ENCODE results near the gene TDRD1. TPM values are rescaled to one million over a fixed set of nuclear protein-coding genes. Genes with fewer than 3 reads are reported as not detected.

Gene TDRD1
- total and polyA plus RNA-seq, 9 of the 15 experiments (the other 6 are each of a cell fraction or from before 2014, with no cell fraction given), result not detected

MicroRNA genes within 50 kb of the gene (microRNA counts, 767-probe panel; counts per million panel counts)
- microRNA hsa-miR-2110, result not detected

Small RNAs within 50 kb of the gene (small RNA-seq; reads per million reads assigned to genes)
- gene RF02277, result not detected

Other genes with a start within 250 kb of the TDRD1 start
- 0.09 and 0.12 TPM in 2 replicates for gene ADRB1, start 135.5 kb upstream of the TDRD1 start, total RNA-seq (2014; rRNA removed)
- 0.06 TPM in 1 of 2 replicates, not detected in the other for gene ADRB1, start 135.5 kb upstream of the TDRD1 start, total RNA-seq (2014; rRNA removed; fragmentation: Illumina TruSeq; extraction: Trizol)
- gene ADRB1, start 135.5 kb upstream of the TDRD1 start, total RNA-seq (2015; rRNA removed; fragmentation: Illumina TruSeq; extraction: Trizol), result not detected in 2 replicates
- 0.07 and 0.11 TPM in 2 replicates for gene ADRB1, start 135.5 kb upstream of the TDRD1 start, total RNA-seq (2021)
- gene ADRB1, start 135.5 kb upstream of the TDRD1 start, polyA plus RNA-seq (2011; rRNA removed), result 0.07 TPM in 1 of 2 replicates, not detected in the other
- gene ADRB1, start 135.5 kb upstream of the TDRD1 start, polyA plus RNA-seq (2014; fragmentation: Illumina TruSeq; extraction: Trizol), result not detected in 2 replicates
- under 1 TPM in 1 of 2 experiments, not detected in 1; 0.07 TPM for gene ADRB1, start 135.5 kb upstream of the TDRD1 start, polyA plus RNA-seq (2014; fragmentation: Nextera tagmentation; extraction: Ambion mirVana)
- not detected in 2 replicates for gene ADRB1, start 135.5 kb upstream of the TDRD1 start, polyA plus RNA-seq (2014; rRNA removed)
- 2.5 and 7.5 TPM in 2 replicates for gene CCDC186, start 5.2 kb upstream of the TDRD1 start, total RNA-seq (2014; rRNA removed)
- gene CCDC186, start 5.2 kb upstream of the TDRD1 start, total RNA-seq (2014; rRNA removed; fragmentation: Illumina TruSeq; extraction: Trizol), result 6.2 and 8.3 TPM in 2 replicates
- gene CCDC186, start 5.2 kb upstream of the TDRD1 start, total RNA-seq (2015; rRNA removed; fragmentation: Illumina TruSeq; extraction: Trizol), result 4.7 and 5.5 TPM in 2 replicates
- gene CCDC186, start 5.2 kb upstream of the TDRD1 start, total RNA-seq (2021), result 3.3 and 3.8 TPM in 2 replicates
- 5.4 and 7.1 TPM in 2 replicates for gene CCDC186, start 5.2 kb upstream of the TDRD1 start, polyA plus RNA-seq (2011; rRNA removed)
- gene CCDC186, start 5.2 kb upstream of the TDRD1 start, polyA plus RNA-seq (2014; fragmentation: Illumina TruSeq; extraction: Trizol), result 4.1 and 4.7 TPM in 2 replicates
- 1 to 10 TPM; 2.0 to 2.6 TPM for gene CCDC186, start 5.2 kb upstream of the TDRD1 start, polyA plus RNA-seq (2014; fragmentation: Nextera tagmentation; extraction: Ambion mirVana)
- gene CCDC186, start 5.2 kb upstream of the TDRD1 start, polyA plus RNA-seq (2014; rRNA removed), result 2.5 and 3.6 TPM in 2 replicates
- not detected in 2 replicates for gene VWA2, start 59.9 kb downstream of the TDRD1 start, total RNA-seq (2014; rRNA removed)
- not detected in 2 replicates for gene VWA2, start 59.9 kb downstream of the TDRD1 start, total RNA-seq (2014; rRNA removed; fragmentation: Illumina TruSeq; extraction: Trizol)
- not detected in 2 replicates for gene VWA2, start 59.9 kb downstream of the TDRD1 start, total RNA-seq (2015; rRNA removed; fragmentation: Illumina TruSeq; extraction: Trizol)
- not detected in 2 replicates for gene VWA2, start 59.9 kb downstream of the TDRD1 start, total RNA-seq (2021)
- not detected in 2 replicates for gene VWA2, start 59.9 kb downstream of the TDRD1 start, polyA plus RNA-seq (2011; rRNA removed)
- not detected in 2 replicates for gene VWA2, start 59.9 kb downstream of the TDRD1 start, polyA plus RNA-seq (2014; fragmentation: Illumina TruSeq; extraction: Trizol)
- not detected for gene VWA2, start 59.9 kb downstream of the TDRD1 start, polyA plus RNA-seq (2014; fragmentation: Nextera tagmentation; extraction: Ambion mirVana)
- gene VWA2, start 59.9 kb downstream of the TDRD1 start, polyA plus RNA-seq (2014; rRNA removed), result not detected in 2 replicates
- not detected in 2 replicates for gene AFAP1L2, start 225.1 kb downstream of the TDRD1 start, total RNA-seq (2014; rRNA removed)
- not detected in 2 replicates for gene AFAP1L2, start 225.1 kb downstream of the TDRD1 start, total RNA-seq (2014; rRNA removed; fragmentation: Illumina TruSeq; extraction: Trizol)
- not detected in 2 replicates for gene AFAP1L2, start 225.1 kb downstream of the TDRD1 start, total RNA-seq (2015; rRNA removed; fragmentation: Illumina TruSeq; extraction: Trizol)
- gene AFAP1L2, start 225.1 kb downstream of the TDRD1 start, total RNA-seq (2021), result 0.07 TPM in 2 replicates
- not detected in 2 replicates for gene AFAP1L2, start 225.1 kb downstream of the TDRD1 start, polyA plus RNA-seq (2011; rRNA removed)
- gene AFAP1L2, start 225.1 kb downstream of the TDRD1 start, polyA plus RNA-seq (2014; fragmentation: Illumina TruSeq; extraction: Trizol), result not detected in 2 replicates
- gene AFAP1L2, start 225.1 kb downstream of the TDRD1 start, polyA plus RNA-seq (2014; fragmentation: Nextera tagmentation; extraction: Ambion mirVana), result not detected
- not detected in 2 replicates for gene AFAP1L2, start 225.1 kb downstream of the TDRD1 start, polyA plus RNA-seq (2014; rRNA removed)